NCI-H128 (cell line): ENCODE results near the gene ZNF561.
"Not testable (repeated sequence)": the region's sequence is repeated elsewhere in the genome, so short reads cannot be mapped to it uniquely, and the experiment has no call there.

ENCODE experiments used
- DNase-seq: peaks from one replicate; lab custom pipeline; 2025; ENCODE audit not compliant: unreplicated experiment; lab: John Stamatoyannopoulos, UW

Gene ZNF561

DNA sequence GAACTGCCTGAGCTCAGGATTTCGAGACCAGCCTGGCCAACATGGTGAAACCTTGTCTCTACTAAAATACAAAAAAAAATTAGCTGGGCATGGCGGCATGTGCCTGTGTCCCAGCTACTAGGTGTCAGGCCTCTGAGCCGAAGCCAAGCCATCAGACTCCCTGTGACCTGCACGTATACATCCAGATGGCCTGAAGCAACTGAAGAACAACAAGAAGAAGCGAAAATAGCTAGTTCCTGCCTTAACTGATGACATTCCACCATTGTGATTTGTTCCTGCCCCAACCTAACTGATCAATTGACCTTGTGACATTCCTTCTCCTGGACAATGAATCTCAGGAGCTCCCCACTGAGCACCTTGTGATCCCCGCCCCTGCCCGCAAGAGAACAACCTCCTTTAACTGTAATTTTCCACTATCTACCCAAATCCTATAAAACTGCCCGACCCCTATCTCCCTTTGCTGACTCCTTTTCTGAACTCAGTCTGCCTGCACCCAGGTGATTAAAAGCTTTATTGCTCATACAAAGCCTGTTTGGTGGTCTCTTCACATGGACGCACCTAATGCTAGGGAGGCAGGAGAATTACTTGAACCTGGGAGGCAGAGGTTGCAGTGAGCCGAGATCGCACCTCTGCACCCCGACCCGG, 38.8 kb downstream of the ZNF561 start:
- not testable (repeated sequence) for DNase-seq

DNA sequence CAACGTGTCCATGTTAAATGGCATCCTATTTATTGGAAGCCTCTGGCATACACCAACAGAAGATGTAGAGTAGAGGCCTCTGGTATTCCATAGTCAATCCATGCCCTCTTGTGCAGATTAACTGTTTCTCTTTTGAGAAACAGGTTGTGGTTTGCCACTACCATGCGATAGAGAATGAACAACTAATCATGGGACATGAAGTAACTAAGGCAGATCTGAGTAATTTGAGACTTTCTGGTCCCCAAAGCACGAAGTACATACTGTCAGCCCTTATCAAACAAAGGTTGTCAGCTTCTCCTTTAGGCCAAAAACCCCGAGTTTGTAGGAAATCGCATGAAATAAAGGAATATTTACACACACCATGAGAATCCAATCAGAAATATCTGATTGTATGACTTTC, 40.3 kb downstream of the ZNF561 start:
- no peak for DNase-seq

DNA sequence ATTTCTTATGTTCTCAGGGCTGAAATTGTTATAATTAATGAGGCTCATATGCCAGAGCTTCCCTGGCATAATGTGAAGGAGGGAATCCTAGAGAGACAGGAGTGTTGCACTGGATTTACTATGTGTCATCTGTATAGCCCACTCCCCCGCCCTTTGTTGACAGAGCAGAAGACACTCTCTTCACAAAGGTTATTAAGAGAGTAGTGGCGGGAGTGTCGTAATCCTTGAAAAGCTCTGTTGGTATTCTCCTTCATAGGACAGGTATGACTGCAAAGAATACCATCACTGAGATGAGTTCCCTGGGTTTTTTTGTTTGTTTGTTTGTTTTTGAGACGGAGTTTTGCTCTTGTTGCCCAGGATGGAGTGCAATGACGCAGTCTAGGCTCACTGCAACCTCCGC, 50.8 kb downstream of the ZNF561 start:
- no peak for DNase-seq

DNA sequence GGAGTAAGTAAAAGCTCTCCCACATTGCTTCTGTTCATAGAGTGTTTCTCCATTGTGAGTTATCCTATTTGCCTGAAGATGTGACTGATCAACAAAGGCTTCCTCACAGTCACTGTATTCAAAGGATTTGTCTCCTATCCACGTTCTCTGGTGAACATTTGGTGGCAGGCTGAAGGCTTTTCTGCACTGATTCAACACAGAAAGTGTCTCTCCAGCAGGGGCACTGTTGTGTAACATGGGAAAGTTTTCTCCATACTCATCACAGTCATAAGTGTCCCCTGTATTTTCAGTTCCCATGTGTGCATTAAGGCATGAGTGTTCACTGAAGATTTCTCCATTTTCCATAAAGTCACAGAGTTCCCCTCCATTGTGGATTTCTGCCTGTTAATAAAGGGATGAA, 54.3 kb downstream of the ZNF561 start:
- DNase-seq, result no peak

GRCh38 chr19:9565900-9566705, 54.9 kb downstream of the ZNF561 start:
- no peak for DNase-seq
